Raji (cell line): ENCODE results near the gene DNASE2B.

Experiments used
- POLR2A ChIP-seq: IDR thresholded peaks from 2 replicates; pipeline ENCODE4 v1.6.1; 2011; ENCODE audit warnings: low read depth, low read length, control low read depth; ENCODE audit not compliant: insufficient read depth

Gene DNASE2B

GRCh38 chr1:84366786-84367185, 31.5 kb upstream of the DNASE2B start:
- TF ChIP-seq POLR2A = no peak

GRCh38 chr1:84367219-84367618, 31.1 kb upstream of the DNASE2B start:
- no peak for TF ChIP-seq POLR2A

- TF ChIP-seq POLR2A = no peak
Observed at GRCh38 chr1:84368441-84368840, 29.8 kb upstream of the DNASE2B start.

GRCh38 chr1:84370266-84370665, 28.0 kb upstream of the DNASE2B start:
- no peak for TF ChIP-seq POLR2A

- TF ChIP-seq POLR2A = no peak
Observed at GRCh38 chr1:84370831-84371394, 27.4 kb upstream of the DNASE2B start.

GRCh38 chr1:84373436-84374141, 24.7 kb upstream of the DNASE2B start:
- TF ChIP-seq POLR2A = no peak

- no peak for TF ChIP-seq POLR2A
Observed at GRCh38 chr1:84374991-84375696, 23.1 kb upstream of the DNASE2B start.

GRCh38 chr1:84376000-84376910, 22.0 kb upstream of the DNASE2B start:
- TF ChIP-seq POLR2A = no peak

GRCh38 chr1:84377480-84378095, 20.7 kb upstream of the DNASE2B start:
- TF ChIP-seq POLR2A = no peak

- no peak for TF ChIP-seq POLR2A
Observed at GRCh38 chr1:84379138-84379916, 19.0 kb upstream of the DNASE2B start.

GRCh38 chr1:84379917-84380180, 18.4 kb upstream of the DNASE2B start:
- no peak for TF ChIP-seq POLR2A

GRCh38 chr1:84382127-84382526, 16.2 kb upstream of the DNASE2B start:
- no peak for TF ChIP-seq POLR2A

- TF ChIP-seq POLR2A = no peak
Observed at GRCh38 chr1:84385347-84385746, 12.9 kb upstream of the DNASE2B start.

- TF ChIP-seq POLR2A = no peak
Observed at GRCh38 chr1:84386716-84387479, 11.4 kb upstream of the DNASE2B start.

- no peak for TF ChIP-seq POLR2A
Observed at GRCh38 chr1:84387480-84388163, 10.7 kb upstream of the DNASE2B start.
